ENCODE measurements around the gene ZIC5.
A peak's percentile ranks its signal among the peaks of the same experiment; 100 is the strongest.

ZIC5 gene

GRCh38 chr13:99966064-99966805 is 5.3 kb downstream of the ZIC5 start:
- H3K27ac Mint-ChIP-seq, result no peak overlapping the region
- no peak for ATAC-seq (ENCODE audit: low read depth)
- peaks cover 31% of the 10 kb centered on the region for H3K27me3 Mint-ChIP-seq
- peaks cover 6% of the 10 kb centered on the region for H3K36me3 Mint-ChIP-seq
- H3K9me3 Mint-ChIP-seq, result peaks cover 4% of the 10 kb centered on the region
- no peak for DNase-seq (ENCODE audit: low spot score in 2 of 2)
- peaks cover 15% of the 10 kb centered on the region for H3K4me1 Mint-ChIP-seq
- no peak overlapping the region for H3K4me3 Mint-ChIP-seq

DNA sequence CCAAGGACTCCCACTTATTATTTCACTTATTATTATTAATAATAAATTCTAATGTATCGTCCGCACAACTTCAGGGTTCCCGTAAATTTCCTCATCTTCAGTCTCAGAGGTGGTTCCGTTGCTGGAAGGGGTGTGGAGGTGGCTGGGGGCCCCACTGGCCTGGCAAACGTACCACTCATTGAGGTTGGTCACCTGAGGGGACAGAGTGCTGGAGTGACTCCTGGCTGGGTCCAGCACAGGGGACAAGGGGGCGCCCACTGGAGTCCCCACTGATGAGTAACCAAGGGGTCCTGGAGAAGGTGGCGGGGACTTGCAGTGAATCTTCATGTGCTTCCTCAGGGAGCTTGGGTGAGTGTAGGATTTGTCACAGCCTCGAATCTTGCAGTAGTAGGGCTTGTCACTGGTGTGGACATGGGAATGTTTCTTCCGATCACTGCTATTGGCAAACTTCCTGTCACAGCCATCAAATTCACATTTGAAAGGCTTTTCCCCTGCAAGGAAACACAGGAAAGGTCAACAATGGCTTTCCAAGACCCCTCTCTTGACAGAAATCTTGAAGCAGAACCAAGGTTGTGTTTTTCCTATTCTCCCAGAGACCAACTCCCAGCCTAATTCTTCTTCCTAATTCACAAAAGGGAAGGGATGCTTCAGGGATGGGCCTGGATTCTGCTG is 6.1 kb downstream of the ZIC5 start:
- peaks cover 4% of the 10 kb centered on the region for H3K9me3 Mint-ChIP-seq
- no peak for DNase-seq (ENCODE audit: low spot score in 2 of 2)
- H3K4me1 Mint-ChIP-seq, result peaks cover 15% of the 10 kb centered on the region
- H3K27ac Mint-ChIP-seq, result no peak overlapping the region
- no peak for ATAC-seq (ENCODE audit: low read depth)
- H3K36me3 Mint-ChIP-seq, result peaks cover 6% of the 10 kb centered on the region
- H3K4me3 Mint-ChIP-seq, result no peak overlapping the region
- H3K27me3 Mint-ChIP-seq, result peaks cover 36% of the 10 kb centered on the region

DNA sequence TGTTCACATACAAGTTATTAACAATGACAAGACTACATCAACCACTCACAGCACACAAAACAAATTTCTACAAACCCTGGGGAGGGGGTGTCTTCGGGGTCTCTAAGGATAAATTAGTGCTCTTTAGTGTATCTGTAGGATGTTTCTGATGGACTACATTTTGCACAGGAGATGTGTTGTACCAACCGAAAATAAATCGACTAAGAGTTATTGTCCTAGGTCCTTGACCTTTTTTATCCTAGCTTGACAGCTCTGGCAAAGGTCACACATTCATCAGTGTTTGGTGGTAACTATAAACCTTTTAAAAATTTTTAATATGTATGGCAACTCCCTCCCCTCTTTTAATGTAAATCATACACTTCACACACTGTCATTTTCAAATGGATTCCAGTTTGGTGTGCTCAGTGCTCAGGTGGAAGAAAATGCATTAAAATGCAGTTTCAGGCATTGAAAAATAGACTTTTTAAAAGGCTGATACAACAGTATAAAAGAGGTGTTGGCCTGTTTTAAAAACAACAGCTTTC is 7.7 kb downstream of the ZIC5 start:
- no peak overlapping the region for H3K27ac Mint-ChIP-seq
- H3K4me3 Mint-ChIP-seq, result no peak overlapping the region
- no peaks in the 10 kb centered on the region for H3K36me3 Mint-ChIP-seq
- ATAC-seq (ENCODE audit: low read depth) (no peak), DNase-seq (ENCODE audit: low spot score in 2 of 2) (no peak)
- peaks cover 2% of the 10 kb centered on the region for H3K9me3 Mint-ChIP-seq
- peaks cover 32% of the 10 kb centered on the region for H3K27me3 Mint-ChIP-seq
- H3K4me1 Mint-ChIP-seq, result peaks cover 5% of the 10 kb centered on the region

- H3K4me1 Mint-ChIP-seq, result no peaks in the 10 kb centered on the region
- ATAC-seq (ENCODE audit: low read depth) (no peak), DNase-seq (ENCODE audit: low spot score in 2 of 2) (no peak)
- no peak overlapping the region for H3K27ac Mint-ChIP-seq
- no peak overlapping the region for H3K4me3 Mint-ChIP-seq
- H3K27me3 Mint-ChIP-seq, result peaks cover 29% of the 10 kb centered on the region
- H3K9me3 Mint-ChIP-seq, result no peaks in the 10 kb centered on the region
- H3K36me3 Mint-ChIP-seq, result no peaks in the 10 kb centered on the region
Measured at GRCh38 chr13:99962242-99962641, 9.3 kb downstream of the ZIC5 start.

DNA sequence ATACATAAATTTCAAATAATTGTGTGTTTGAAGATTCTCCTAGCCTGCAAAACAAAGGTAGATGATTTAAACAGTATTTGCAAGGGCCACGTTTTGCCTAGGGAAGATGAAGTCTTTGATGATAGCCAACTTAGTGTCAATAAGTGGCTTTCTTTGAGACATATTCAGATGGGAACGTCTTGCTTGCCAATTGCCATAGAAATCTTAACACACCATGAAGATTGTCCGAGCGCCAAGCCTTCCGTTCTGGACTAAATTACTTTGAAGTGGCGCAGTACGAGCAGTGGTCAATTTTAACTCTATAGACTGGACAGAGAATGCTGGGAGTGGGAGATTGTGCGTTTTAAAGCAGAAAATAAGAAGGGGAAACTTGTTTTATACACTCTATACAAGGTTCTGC is 9.9 kb downstream of the ZIC5 start:
- H3K9me3 Mint-ChIP-seq, result no peaks in the 10 kb centered on the region
- no peak overlapping the region for H3K4me3 Mint-ChIP-seq
- H3K36me3 Mint-ChIP-seq, result no peaks in the 10 kb centered on the region
- ATAC-seq (ENCODE audit: low read depth) (no peak), DNase-seq (ENCODE audit: low spot score in 2 of 2) (no peak)
- H3K4me1 Mint-ChIP-seq, result no peaks in the 10 kb centered on the region
- no peak overlapping the region for H3K27ac Mint-ChIP-seq
- H3K27me3 Mint-ChIP-seq, result peaks cover 30% of the 10 kb centered on the region

DNA sequence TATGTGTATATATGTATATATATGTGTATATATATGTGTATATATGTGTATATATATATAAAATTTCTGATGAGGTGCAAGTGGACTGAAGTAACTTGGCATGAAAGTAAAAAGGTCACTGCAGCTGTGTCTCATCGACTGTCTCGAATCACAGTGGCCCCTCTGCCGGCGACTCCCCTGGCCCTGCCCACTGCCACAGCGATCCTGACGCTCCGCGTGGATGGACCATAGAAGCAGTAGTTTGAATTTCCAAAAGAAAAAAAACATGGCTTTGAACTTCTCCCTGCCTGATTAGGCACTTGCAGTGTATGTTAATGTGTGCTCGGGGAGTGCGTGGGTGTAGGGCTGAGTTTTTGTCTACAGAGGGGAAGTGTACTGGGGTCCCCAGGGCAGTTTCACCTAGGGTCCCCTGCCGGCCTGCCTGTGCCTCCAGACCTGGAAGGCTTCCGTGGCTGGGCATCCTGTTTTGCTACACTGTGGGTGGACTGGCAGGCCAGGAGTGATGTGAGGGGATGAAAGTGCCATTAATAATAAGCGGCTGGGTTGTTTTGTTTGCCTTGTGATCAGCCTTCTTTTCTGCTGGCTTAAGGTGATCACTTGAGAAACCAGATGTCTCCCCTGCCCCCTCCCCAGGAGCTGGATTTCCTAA is 10.8 kb downstream of the ZIC5 start:
- H3K27ac Mint-ChIP-seq, result no peak overlapping the region
- DNase-seq (ENCODE audit: low spot score in 2 of 2) (no peak), ATAC-seq (ENCODE audit: low read depth) (no peak)
- no peaks in the 10 kb centered on the region for H3K36me3 Mint-ChIP-seq
- H3K27me3 Mint-ChIP-seq, result peaks cover 29% of the 10 kb centered on the region
- no peak overlapping the region for H3K4me3 Mint-ChIP-seq
- H3K9me3 Mint-ChIP-seq, result no peaks in the 10 kb centered on the region
- peaks cover 4% of the 10 kb centered on the region for H3K4me1 Mint-ChIP-seq

DNA sequence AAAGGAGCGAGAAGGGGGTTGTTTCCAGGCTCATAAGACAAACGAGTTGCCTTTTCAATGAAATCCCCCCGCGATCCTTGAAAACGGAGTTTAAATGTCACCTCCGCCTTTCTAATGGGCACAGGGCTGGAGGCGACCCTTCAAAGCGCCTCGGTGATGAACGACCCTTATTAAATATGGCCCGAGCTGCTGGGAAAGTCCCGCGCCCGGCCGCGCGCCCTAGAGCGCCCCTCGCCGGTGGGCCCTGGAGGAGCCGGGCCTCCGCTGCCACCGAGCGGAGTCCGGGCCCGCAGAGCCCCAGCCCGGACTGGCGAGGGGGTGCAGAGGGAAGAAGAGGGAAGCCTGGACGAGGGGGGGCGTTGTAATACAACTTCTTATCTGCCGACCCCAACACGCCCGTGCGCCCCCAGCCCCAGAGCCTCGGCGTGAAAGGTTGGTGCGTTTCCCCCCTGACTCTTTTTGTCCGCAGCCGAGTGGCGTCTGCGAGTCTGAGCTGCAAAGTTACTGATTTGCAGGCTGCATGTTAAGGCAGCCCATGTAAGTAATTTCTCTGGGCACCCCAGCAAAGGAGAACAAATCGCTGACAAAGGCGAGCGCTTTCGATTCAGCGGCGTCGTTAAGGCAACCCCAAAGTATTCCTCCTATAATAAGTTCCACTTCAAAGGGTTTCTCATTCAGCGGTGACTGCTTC is 11.9 kb downstream of the ZIC5 start:
- Mint-ChIP-seq H3K36me3 (no peaks in the 10 kb centered on the region), H3K4me3 (peak overlapping the region; percentile 34), H3K4me1 (peaks cover 4% of the 10 kb centered on the region), H3K27ac (no peak overlapping the region), H3K27me3 (peaks cover 29% of the 10 kb centered on the region), H3K9me3 (no peaks in the 10 kb centered on the region)
- DNase-seq (ENCODE audit: low spot score in 2 of 2) (peak in 1 of 2 donors; percentile 23), ATAC-seq (ENCODE audit: low read depth) (no peak)

DNA sequence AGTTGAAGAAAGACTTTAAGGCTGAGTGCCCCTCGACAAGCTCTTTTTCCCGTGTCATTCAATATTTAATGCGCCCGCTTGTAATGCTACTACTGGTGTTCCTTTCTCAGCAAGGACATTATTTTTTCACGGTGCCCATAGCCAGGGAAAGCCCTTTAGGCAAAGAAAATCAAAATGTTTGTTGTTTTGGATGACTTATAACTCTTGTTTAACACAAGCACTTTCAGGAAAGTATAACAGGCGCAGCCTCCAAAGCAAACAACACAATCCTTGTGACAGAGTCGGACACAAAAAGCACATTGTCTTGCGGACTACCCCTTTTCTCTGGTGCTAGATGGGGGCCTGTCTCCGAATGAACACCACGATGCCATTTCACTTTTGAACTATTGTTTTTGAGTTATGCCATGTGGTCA is 12.4 kb downstream of the ZIC5 start:
- peak in 1 of 2 donors; percentile 19 for DNase-seq (ENCODE audit: low spot score in 2 of 2)
- ATAC-seq (ENCODE audit: low read depth), result no peak
- H3K27me3 Mint-ChIP-seq, result peaks cover 28% of the 10 kb centered on the region
- peak overlapping the region; percentile 45 for H3K27ac Mint-ChIP-seq
- no peak overlapping the region for H3K4me3 Mint-ChIP-seq
- H3K9me3 Mint-ChIP-seq, result no peaks in the 10 kb centered on the region
- peaks cover 4% of the 10 kb centered on the region for H3K4me1 Mint-ChIP-seq
- H3K36me3 Mint-ChIP-seq, result no peaks in the 10 kb centered on the region

DNA sequence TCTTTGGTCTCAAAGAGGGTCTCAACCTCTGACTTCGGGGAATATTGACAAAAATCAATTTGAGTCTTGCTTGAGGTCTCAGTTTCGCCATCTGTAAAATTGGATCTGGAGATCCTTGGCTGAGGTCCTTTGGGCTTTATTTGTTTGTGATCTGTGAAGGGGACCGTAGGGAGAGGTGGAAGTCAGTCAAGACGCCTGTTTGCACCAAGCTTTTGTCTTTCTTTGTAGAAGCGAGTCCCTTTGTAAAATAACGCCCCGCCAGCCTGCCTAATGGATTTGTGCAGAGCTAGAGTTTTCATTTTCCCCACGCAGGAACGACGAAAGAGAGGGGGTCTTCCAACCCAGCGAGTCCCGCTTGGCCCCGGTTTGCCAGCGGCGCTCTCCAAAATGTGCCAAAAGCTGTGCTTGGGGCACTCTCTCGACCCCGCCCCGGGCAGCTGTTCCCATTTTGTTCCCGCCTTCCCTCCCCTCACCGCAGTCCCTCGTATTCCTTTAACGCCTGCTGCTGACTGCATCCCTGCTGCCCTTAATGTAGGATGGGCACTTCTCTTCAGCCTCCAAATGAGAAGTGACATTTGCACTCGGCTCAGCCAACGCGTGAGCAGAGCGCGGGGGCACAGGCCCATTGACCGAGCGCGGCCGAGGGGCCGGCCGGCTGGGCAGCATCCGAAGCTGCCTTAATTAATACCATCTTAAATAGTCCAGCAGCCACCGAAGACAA is 13.0 kb downstream of the ZIC5 start:
- no peak for ATAC-seq (ENCODE audit: low read depth)
- Mint-ChIP-seq H3K36me3 (no peaks in the 10 kb centered on the region), H3K27ac (no peak overlapping the region), H3K9me3 (no peaks in the 10 kb centered on the region), H3K4me1 (peaks cover 4% of the 10 kb centered on the region), H3K4me3 (no peak overlapping the region), H3K27me3 (peaks cover 30% of the 10 kb centered on the region)
- DNase-seq (ENCODE audit: low spot score in 2 of 2), result no peak

- H3K36me3 Mint-ChIP-seq, result no peaks in the 10 kb centered on the region
- H3K4me1 Mint-ChIP-seq, result peaks cover 4% of the 10 kb centered on the region
- H3K27ac Mint-ChIP-seq, result peak overlapping the region; percentile 7
- DNase-seq (ENCODE audit: low spot score in 2 of 2), result peak in 1 of 2 donors; percentile 26
- H3K9me3 Mint-ChIP-seq, result no peaks in the 10 kb centered on the region
- no peak for ATAC-seq (ENCODE audit: low read depth)
- peaks cover 27% of the 10 kb centered on the region for H3K27me3 Mint-ChIP-seq
- H3K4me3 Mint-ChIP-seq, result no peak overlapping the region
Measured at GRCh38 chr13:99956473-99957349, 14.9 kb downstream of the ZIC5 start.

DNA sequence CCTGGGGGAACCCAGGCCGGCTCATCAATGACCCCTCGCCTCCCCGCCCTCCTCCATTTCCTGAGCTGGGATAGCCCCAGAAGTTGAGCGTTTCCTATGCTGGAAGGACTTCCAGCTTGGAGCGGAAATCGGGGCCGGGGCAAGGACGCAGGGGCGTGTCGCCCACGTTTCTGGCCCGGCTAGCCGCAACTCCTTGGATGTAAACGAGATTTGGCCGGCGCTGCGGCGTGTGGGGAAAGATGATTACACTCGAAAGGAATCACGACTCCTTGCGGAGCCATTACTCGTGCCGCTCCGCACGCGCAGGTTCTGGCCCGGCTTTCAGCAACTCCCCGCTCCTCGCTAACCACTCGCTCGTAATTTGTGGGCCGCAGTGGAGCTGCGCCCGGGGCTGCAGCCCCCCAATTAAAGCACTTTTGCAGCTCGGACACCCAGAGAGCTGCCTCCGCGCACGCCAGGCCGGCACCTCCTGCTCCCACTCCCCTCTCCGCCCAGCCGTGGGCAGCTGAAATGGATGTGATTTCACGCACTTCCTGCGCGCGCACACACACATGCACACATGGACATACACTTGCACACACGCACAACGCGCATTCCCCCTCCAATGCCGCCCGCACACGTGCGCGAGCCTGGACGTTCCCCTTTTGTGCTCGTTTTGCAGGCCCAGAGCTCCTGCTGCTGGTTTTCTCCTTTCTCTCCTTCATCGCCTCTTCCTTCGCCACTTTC is 15.7 kb downstream of the ZIC5 start:
- Mint-ChIP-seq H3K36me3 (no peaks in the 10 kb centered on the region), H3K9me3 (peaks cover 2% of the 10 kb centered on the region), H3K27ac (peak overlapping the region; percentile 7), H3K27me3 (peaks cover 23% of the 10 kb centered on the region), H3K4me1 (peaks cover 4% of the 10 kb centered on the region), H3K4me3 (no peak overlapping the region)
- no peak for DNase-seq (ENCODE audit: low spot score in 2 of 2)
- ATAC-seq (ENCODE audit: low read depth), result no peak

GRCh38 chr13:99955107-99955746 is 16.3 kb downstream of the ZIC5 start:
- DNase-seq (ENCODE audit: low spot score in 2 of 2), result no peak
- no peak overlapping the region for H3K27ac Mint-ChIP-seq
- peaks cover 4% of the 10 kb centered on the region for H3K4me1 Mint-ChIP-seq
- peaks cover 2% of the 10 kb centered on the region for H3K9me3 Mint-ChIP-seq
- ATAC-seq (ENCODE audit: low read depth), result no peak
- peaks cover 19% of the 10 kb centered on the region for H3K27me3 Mint-ChIP-seq
- no peaks in the 10 kb centered on the region for H3K36me3 Mint-ChIP-seq
- no peak overlapping the region for H3K4me3 Mint-ChIP-seq

All from memory B cell (primary cell).